ENCODE results near the gene SLC13A5.

DNA sequence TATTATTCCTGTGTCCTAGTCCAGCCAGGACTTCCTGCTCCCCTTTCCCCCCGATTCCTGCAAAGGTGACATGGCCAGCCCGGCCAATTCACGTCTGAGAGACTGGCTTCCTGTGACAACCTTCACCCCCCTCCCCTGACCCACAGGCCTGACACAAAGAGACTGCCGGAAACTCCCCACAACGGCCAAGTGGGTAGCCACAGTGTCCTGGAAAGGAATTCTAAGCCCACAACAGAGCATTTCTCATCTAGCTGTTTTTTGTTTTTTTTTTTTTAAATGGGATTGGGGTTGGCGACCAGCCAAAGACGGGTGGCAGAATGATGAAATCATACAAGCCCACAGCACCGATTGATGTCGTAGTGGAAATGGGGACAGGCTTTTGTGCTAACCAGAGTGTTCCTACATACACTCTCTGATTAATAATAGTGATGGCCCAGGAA lies 39.9 kb upstream of the SLC13A5 start:
- no peak for TF ChIP-seq EZH2phosphoT487 (IDR thresholded peaks at IDR 0.05; ENCODE audit: borderline replicate concordance, low read length)
- TF ChIP-seq, protein P1, sequence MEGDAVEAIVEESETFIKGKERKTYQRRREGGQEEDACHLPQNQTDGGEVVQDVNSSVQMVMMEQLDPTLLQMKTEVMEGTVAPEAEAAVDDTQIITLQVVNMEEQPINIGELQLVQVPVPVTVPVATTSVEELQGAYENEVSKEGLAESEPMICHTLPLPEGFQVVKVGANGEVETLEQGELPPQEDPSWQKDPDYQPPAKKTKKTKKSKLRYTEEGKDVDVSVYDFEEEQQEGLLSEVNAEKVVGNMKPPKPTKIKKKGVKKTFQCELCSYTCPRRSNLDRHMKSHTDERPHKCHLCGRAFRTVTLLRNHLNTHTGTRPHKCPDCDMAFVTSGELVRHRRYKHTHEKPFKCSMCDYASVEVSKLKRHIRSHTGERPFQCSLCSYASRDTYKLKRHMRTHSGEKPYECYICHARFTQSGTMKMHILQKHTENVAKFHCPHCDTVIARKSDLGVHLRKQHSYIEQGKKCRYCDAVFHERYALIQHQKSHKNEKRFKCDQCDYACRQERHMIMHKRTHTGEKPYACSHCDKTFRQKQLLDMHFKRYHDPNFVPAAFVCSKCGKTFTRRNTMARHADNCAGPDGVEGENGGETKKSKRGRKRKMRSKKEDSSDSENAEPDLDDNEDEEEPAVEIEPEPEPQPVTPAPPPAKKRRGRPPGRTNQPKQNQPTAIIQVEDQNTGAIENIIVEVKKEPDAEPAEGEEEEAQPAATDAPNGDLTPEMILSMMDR (conservative IDR thresholded peaks at IDR 0.05; ENCODE audit: low read depth, low read length), result no peak

Measured in PC-3 (cell line).